HG03575 (cell line): ENCODE measurements around the gene MAP3K12.
"Not testable (repeated sequence)": the region's sequence is repeated elsewhere in the genome, so short reads cannot be mapped to it uniquely, and the experiment has no call there.

ENCODE experiments used
- ATAC-seq: cut with Tn5 transposase; IDR thresholded peaks from one replicate; pipeline ENCODE4 v1.9.1; 2021; ENCODE audit not compliant: unreplicated experiment, insufficient number of reproducible peaks, low FRiP score; ENCODE audit errors: extremely low read depth

Gene MAP3K12

GRCh38 chr12:53496752-53497032 lies 2.6 kb downstream of the MAP3K12 start:
- no peak for ATAC-seq

- no peak for ATAC-seq
These were observed 3.1 kb downstream of the MAP3K12 start for GRCh38 chr12:53495903-53496751.

- ATAC-seq = no peak
These were observed 5.5 kb downstream of the MAP3K12 start for GRCh38 chr12:53493610-53494391.

GRCh38 chr12:53492830-53493609 lies 6.2 kb downstream of the MAP3K12 start:
- ATAC-seq = no peak

- no peak for ATAC-seq
These were observed 7.1 kb downstream of the MAP3K12 start for GRCh38 chr12:53492188-53492587.

GRCh38 chr12:53489242-53489864 lies 9.9 kb downstream of the MAP3K12 start:
- ATAC-seq = no peak

GRCh38 chr12:53486736-53487487 lies 12.3 kb downstream of the MAP3K12 start:
- no peak for ATAC-seq

- no peak for ATAC-seq
These were observed 13.1 kb downstream of the MAP3K12 start for GRCh38 chr12:53485955-53486735.

GRCh38 chr12:53484686-53485575 lies 14.3 kb downstream of the MAP3K12 start:
- no peak for ATAC-seq

- ATAC-seq = no peak
These were observed 15.3 kb downstream of the MAP3K12 start for GRCh38 chr12:53483979-53484377.

- no peak for ATAC-seq
These were observed 15.9 kb downstream of the MAP3K12 start for GRCh38 chr12:53483225-53483978.

- no peak for ATAC-seq
These were observed 16.6 kb downstream of the MAP3K12 start for GRCh38 chr12:53482626-53483168.

- ATAC-seq = no peak
These were observed 17.2 kb downstream of the MAP3K12 start for GRCh38 chr12:53481939-53482586.

- ATAC-seq = not testable (repeated sequence)
These were observed 17.8 kb downstream of the MAP3K12 start for GRCh38 chr12:53481458-53481857.
